Right ventricle myocardium superior (tissue), 1 donor: ENCODE measurements around the gene SKA1. TPM values are rescaled to one million over a fixed set of nuclear protein-coding genes. Genes with fewer than 3 reads are reported as not detected.
A peak's percentile ranks its signal among the peaks of the same experiment; 100 is the strongest.
"Not testable (repeated sequence)": the region's sequence is repeated elsewhere in the genome, so short reads cannot be mapped to it uniquely, and the experiment has no call there.

Experiments
- ATAC-seq: fragments of 200-7000 bp; cut with Tn5 transposase; one replicate; pipeline ENCODE4 v1.9.1; 2020; ENCODE audit warnings: mild to moderate bottlenecking; ENCODE audit not compliant: poor library complexity
- DNase-seq: peaks from one replicate; pipeline ENCODE4 v3.0.0-alpha.2; 2020
- intact Hi-C: fragments of 100-400 bp; cut with DNase I; formaldehyde crosslinking; loops from one replicate; pipeline ENCODE4 v1.11.2; 2022
- total RNA-seq: library from RNA; stranded (reverse); fragmentation: NEBNext Ultra II Directional; extraction: Animal tissue kit (Norgen Biotek cat#: 25700); gene quantifications from one replicate; pipeline ENCODE4 v1.2.1, GENCODE V29; 2021
- donor health status: DM: no; HTN: yes; CAD: no; lungs with severe emphysema.

SKA1 gene
- total RNA-seq, 1 donor from 2014 or later = 0.65 TPM

GRCh38 chr18:50418650-50419049, 43.8 kb downstream of the SKA1 start:
- intact Hi-C loops = no loop called here
- no peak for DNase-seq
- ATAC-seq = no peak

- no peak for ATAC-seq
- DNase-seq = no peak
- intact Hi-C loops = no loop called here
These were observed 47.5 kb downstream of the SKA1 start for GRCh38 chr18:50422286-50422898.

GRCh38 chr18:50424877-50425690, 50.2 kb downstream of the SKA1 start:
- intact Hi-C loops = loop anchor here (5.0 kb wide), 1 partner anchor 413 kb away; no protein-coding TSS in a partner anchor
- DNase-seq (peak; percentile 57), ATAC-seq (peak; percentile 95)

GRCh38 chr18:50427896-50428295, 53.0 kb downstream of the SKA1 start:
- ATAC-seq (no peak), DNase-seq (no peak)
- intact Hi-C loops = loop anchor here (5.0 kb wide), 1 partner anchor 416 kb away; no protein-coding TSS in a partner anchor

GRCh38 chr18:50428531-50429206, 53.8 kb downstream of the SKA1 start:
- ATAC-seq (no peak), DNase-seq (no peak)
- intact Hi-C loops = loop anchor here (5.0 kb wide), 1 partner anchor 416 kb away; no protein-coding TSS in a partner anchor

GRCh38 chr18:50429207-50429948, 54.5 kb downstream of the SKA1 start:
- ATAC-seq (no peak), DNase-seq (no peak)
- intact Hi-C loops = loop anchor here (5.0 kb wide), 1 partner anchor 417 kb away; no protein-coding TSS in a partner anchor

- intact Hi-C loops = loop anchor here (10.0 kb wide), 1 partner anchor 218 kb away; no protein-coding TSS in a partner anchor
- no peak for ATAC-seq
- no peak for DNase-seq
These were observed 58.1 kb downstream of the SKA1 start for GRCh38 chr18:50432915-50433314.

- intact Hi-C loops = loop anchor here (10.0 kb wide), 1 partner anchor 222 kb away; no protein-coding TSS in a partner anchor
- not testable (repeated sequence) for DNase-seq, ATAC-seq
These were observed 61.9 kb downstream of the SKA1 start for GRCh38 chr18:50436742-50437141.

GRCh38 chr18:50439460-50440015, 64.7 kb downstream of the SKA1 start:
- intact Hi-C loops = loop anchor here (10.0 kb wide), 1 partner anchor 225 kb away; no protein-coding TSS in a partner anchor
- DNase-seq = no peak
- ATAC-seq = no peak

GRCh38 chr18:50441016-50441415, 66.2 kb downstream of the SKA1 start:
- intact Hi-C loops = no loop called here
- no peak for DNase-seq
- ATAC-seq = no peak

- no peak for ATAC-seq
- no peak for DNase-seq
- intact Hi-C loops = no loop called here
These were observed 66.7 kb downstream of the SKA1 start for GRCh38 chr18:50441501-50441900.

Other genes with a start within 250 kb of the SKA1 start
- 0.38 TPM for gene MYO5B, start 179.9 kb upstream of the SKA1 start, total RNA-seq
- 0.11 TPM for gene CFAP53, start 108.6 kb upstream of the SKA1 start, total RNA-seq
- 41.2 TPM for gene MBD1, start 93.5 kb upstream of the SKA1 start, total RNA-seq
- gene CXXC1, start 87.4 kb upstream of the SKA1 start, total RNA-seq = 39.4 TPM
- 26.9 TPM for gene MAPK4, start 185.0 kb downstream of the SKA1 start, total RNA-seq